ENCODE data around the gene REG1A.

DNA sequence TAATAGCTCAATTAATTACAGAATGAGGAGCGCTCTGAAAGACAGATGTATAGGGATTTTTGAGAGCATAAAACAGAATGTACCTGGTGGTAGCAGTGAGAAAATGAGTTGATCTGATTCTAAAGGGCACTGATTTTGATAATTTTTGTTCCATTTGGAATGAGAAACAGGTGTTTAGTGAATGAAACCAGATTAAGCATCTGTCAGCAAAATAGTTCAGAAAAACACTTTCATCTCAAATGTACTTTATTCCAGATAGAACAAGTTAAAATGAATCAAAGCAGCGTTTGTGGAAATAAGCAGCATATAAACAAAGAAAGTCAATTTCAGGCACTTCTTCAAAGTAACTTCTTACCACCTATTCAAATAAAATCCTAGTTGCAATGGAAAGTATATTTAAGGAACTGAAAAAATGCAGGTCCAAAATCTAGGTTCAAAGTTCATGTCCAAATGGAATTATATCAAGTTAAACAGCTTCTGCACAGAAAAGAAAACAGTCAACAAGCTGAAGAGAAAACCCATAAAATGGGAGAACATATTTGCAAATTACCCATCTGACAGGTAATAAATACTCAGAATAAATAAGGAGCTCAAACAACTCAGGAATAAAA is 51.2 kb downstream of the REG1A start:
- TF ChIP-seq, protein P1, sequence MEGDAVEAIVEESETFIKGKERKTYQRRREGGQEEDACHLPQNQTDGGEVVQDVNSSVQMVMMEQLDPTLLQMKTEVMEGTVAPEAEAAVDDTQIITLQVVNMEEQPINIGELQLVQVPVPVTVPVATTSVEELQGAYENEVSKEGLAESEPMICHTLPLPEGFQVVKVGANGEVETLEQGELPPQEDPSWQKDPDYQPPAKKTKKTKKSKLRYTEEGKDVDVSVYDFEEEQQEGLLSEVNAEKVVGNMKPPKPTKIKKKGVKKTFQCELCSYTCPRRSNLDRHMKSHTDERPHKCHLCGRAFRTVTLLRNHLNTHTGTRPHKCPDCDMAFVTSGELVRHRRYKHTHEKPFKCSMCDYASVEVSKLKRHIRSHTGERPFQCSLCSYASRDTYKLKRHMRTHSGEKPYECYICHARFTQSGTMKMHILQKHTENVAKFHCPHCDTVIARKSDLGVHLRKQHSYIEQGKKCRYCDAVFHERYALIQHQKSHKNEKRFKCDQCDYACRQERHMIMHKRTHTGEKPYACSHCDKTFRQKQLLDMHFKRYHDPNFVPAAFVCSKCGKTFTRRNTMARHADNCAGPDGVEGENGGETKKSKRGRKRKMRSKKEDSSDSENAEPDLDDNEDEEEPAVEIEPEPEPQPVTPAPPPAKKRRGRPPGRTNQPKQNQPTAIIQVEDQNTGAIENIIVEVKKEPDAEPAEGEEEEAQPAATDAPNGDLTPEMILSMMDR (conservative IDR thresholded peaks at IDR 0.05; ENCODE audit: low read depth, low read length): no peak
- TF ChIP-seq EZH2 (IDR thresholded peaks at IDR 0.05; ENCODE audit: borderline replicate concordance, low read depth, low read length, poor library complexity, severe bottlenecking): no peak

All from A673 (cell line).